Endothelial cell (in vitro differentiated cells): ENCODE results near the gene NECTIN1. TPM values are rescaled to one million over a fixed set of nuclear protein-coding genes. Genes with fewer than 3 reads are reported as not detected.

Source experiments
- DNase-seq: peaks from one replicate; pipeline ENCODE4 v3.0.0; 2021; ENCODE audit warnings: low spot score
- H3K27ac Mint-ChIP-seq: one replicate; pipeline ENCODE4 v1.8.0; 2021; ENCODE audit warnings: mixed read lengths, inconsistent platforms; ENCODE audit not compliant: unreplicated experiment
- H3K27me3 Mint-ChIP-seq: one replicate; pipeline ENCODE4 v1.8.0; 2021; ENCODE audit warnings: mild to moderate bottlenecking, moderate library complexity, mixed read lengths, inconsistent platforms; ENCODE audit not compliant: unreplicated experiment
- H3K36me3 Mint-ChIP-seq: one replicate; pipeline ENCODE4 v1.8.0; 2021; ENCODE audit warnings: mild to moderate bottlenecking, low read depth, mixed read lengths, inconsistent platforms; ENCODE audit not compliant: unreplicated experiment
- H3K4me1 Mint-ChIP-seq: one replicate; pipeline ENCODE4 v1.8.0; 2021; ENCODE audit warnings: mild to moderate bottlenecking, mixed read lengths, inconsistent platforms; ENCODE audit not compliant: unreplicated experiment
- H3K4me3 Mint-ChIP-seq: one replicate; pipeline ENCODE4 v1.8.0; 2021; ENCODE audit warnings: mild to moderate bottlenecking, mixed read lengths, inconsistent platforms; ENCODE audit not compliant: unreplicated experiment
- H3K9me3 Mint-ChIP-seq: one replicate; pipeline ENCODE4 v1.8.0; 2021; ENCODE audit warnings: mixed read lengths, inconsistent platforms; ENCODE audit not compliant: unreplicated experiment
- total RNA-seq: library from RNA; stranded (reverse); fragmentation: NEBNext Ultra II Directional; extraction: Animal tissue kit (Norgen Biotek cat#: 25700); gene quantifications from one replicate; pipeline ENCODE4 v1.2.1, GENCODE V29; 2021; ENCODE audit not compliant: unreplicated experiment
- TF ChIP-seq, protein P1 (sequence below): fragments of 200-600 bp; sonication (generic); IDR thresholded peaks from one replicate; pipeline ENCODE4 v1.5.0; 2021; ENCODE audit warnings: antibody characterized with exemption; ENCODE audit not compliant: unreplicated experiment

The NECTIN1 gene
- total RNA-seq, 1 donor from 2014 or later = 17.9 TPM

DNA sequence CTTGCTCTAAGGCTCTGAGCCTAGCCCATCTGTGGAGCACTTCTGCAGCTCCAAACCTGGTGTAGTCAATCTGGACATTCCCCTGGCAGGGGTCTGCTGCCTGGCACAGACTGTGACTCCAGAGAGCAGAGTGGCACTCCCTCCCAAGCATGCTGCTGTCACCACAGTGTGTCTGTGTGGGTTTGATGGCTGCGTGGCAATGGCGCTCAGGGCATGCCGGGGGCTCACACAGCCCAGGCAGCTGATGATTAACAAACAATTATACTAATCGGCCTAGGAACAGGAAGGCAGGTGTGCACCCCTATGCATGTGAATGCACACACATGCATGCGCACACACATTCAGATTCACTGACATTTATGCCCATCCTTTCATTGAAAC, 9.0 kb upstream of the NECTIN1 start:
- Mint-ChIP-seq H3K27me3 (peaks cover 13% of the 10 kb centered on the region), H3K36me3 (no peaks in the 10 kb centered on the region), H3K9me3 (no peaks in the 10 kb centered on the region), H3K27ac (no peak overlapping the region), H3K4me3 (no peak overlapping the region), H3K4me1 (peaks cover 11% of the 10 kb centered on the region)
- DNase-seq = no peak
- TF ChIP-seq, protein P1, sequence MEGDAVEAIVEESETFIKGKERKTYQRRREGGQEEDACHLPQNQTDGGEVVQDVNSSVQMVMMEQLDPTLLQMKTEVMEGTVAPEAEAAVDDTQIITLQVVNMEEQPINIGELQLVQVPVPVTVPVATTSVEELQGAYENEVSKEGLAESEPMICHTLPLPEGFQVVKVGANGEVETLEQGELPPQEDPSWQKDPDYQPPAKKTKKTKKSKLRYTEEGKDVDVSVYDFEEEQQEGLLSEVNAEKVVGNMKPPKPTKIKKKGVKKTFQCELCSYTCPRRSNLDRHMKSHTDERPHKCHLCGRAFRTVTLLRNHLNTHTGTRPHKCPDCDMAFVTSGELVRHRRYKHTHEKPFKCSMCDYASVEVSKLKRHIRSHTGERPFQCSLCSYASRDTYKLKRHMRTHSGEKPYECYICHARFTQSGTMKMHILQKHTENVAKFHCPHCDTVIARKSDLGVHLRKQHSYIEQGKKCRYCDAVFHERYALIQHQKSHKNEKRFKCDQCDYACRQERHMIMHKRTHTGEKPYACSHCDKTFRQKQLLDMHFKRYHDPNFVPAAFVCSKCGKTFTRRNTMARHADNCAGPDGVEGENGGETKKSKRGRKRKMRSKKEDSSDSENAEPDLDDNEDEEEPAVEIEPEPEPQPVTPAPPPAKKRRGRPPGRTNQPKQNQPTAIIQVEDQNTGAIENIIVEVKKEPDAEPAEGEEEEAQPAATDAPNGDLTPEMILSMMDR = no peak

DNA sequence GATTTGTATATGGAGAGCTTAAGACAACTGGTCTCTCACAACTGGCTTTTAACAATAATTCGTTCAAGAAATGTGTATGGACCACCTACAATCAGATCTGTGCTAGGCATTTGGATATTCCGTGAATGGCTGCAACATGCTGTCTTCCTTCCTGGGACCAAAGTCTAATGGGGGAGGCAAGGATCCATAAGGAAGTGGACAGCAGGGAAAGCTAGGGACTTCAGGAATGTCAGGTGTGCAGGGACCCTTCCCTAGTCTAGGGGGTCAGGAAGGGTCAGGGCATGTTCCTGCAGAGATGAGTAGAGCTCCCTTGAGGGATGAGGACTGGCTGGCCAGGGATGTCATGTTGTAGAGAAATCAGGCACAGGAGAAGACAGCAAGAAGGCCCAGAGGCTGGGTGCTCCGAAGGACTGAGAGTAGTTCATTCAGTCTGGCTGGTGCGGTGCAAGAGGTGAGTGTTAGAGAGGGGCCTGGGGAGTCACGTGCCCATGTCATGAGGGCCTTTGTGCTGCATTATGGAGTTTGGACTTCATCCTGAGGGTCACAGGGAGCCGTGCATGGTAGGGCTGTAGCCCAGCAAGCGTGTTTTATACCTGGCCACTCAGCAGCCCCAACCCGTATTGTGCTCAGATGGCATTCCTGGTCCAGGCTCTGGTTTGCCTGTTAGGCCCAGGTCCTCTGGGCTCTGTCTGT, 8.5 kb upstream of the NECTIN1 start:
- Mint-ChIP-seq H3K9me3 (no peaks in the 10 kb centered on the region), H3K4me1 (peaks cover 7% of the 10 kb centered on the region), H3K4me3 (no peak overlapping the region), H3K27me3 (peaks cover 11% of the 10 kb centered on the region), H3K27ac (no peak overlapping the region), H3K36me3 (no peaks in the 10 kb centered on the region)
- TF ChIP-seq, protein P1 = no peak
- DNase-seq = no peak

DNA sequence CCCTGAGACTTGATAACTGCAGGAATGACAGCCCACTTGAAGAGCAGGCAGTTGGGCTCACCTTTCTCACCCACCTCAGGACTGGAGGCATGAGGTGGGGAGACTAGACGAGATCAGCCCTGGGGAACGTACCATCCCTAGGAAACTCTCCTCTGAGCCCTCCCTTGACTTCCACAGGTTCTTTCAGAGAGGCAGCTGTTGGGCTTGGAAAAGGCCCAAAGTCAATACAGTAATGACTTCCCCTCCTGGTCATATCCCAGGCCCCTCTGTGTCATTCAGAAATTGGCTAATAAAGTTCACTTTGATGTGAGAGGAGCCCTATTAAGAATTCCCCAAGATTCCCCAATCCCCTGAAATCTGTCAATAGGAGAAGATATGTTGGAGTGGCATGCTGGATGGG, 5.8 kb upstream of the NECTIN1 start:
- H3K4me3 Mint-ChIP-seq = no peak overlapping the region

DNA sequence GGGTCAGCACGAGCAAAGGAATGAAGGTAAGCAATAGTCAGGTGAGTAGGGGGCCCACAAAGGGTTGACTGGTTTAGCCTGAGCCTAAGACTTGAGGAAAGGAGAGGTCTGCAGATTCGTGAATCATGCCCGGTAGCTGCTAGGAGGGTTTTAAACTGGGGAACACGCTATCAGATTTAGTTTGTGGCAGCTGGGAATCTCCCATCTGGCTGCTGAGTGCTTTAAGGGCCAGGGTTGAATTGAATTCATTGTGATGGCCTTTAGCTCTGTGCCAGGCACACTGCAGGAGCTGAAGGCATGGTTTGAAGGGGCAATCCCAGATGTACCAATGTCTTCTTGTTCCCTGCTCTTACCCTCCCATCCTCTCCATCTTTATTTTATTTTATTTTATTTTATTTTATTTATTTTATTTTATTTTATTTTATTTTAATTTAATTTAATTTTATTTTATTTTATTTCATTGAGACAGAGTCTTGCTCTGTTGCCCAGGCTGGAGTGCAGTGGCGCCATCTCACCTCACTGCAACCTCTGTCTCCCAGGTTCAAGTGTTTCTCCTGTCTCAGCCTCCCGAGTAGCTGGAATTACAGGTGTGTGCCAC, 1.9 kb upstream of the NECTIN1 start:
- Mint-ChIP-seq H3K27ac (no peak overlapping the region), H3K4me3 (peak overlapping the region; percentile 85), H3K27me3 (peaks cover 4% of the 10 kb centered on the region)

More for the DNA sequence above, 5.8 kb upstream of the NECTIN1 start:
- Mint-ChIP-seq H3K27ac (no peak overlapping the region), H3K36me3 (no peaks in the 10 kb centered on the region), H3K9me3 (no peaks in the 10 kb centered on the region), H3K4me1 (peaks cover 7% of the 10 kb centered on the region), H3K27me3 (peaks cover 7% of the 10 kb centered on the region)
- TF ChIP-seq, protein P1 = no peak
- DNase-seq = no peak

More for the DNA sequence above, 1.9 kb upstream of the NECTIN1 start:
- no peak for DNase-seq
- peaks cover 25% of the 10 kb centered on the region for H3K4me1 Mint-ChIP-seq
- no peaks in the 10 kb centered on the region for H3K36me3 Mint-ChIP-seq
- TF ChIP-seq, protein P1 = no peak
- no peaks in the 10 kb centered on the region for H3K9me3 Mint-ChIP-seq
